Gastrocnemius medialis (tissue), 4 donors: Measurements from ENCODE around the gene CTRB2.

Source experiments
- POLR2A ChIP-seq, 2 donors: fragments of 450-650 bp; IDR thresholded peaks; one replicate each; pipeline ENCODE4 v1.6.1; 2017; ENCODE audit warnings: antibody characterized with exemption in 2 of 2, mild to moderate bottlenecking in 2 of 2, moderate library complexity in 2 of 2
- TF ChIP-seq, protein P1 (sequence below), 5 experiments: fragments of 450-650 bp in 3 of 5; fragments of 200-600 bp in 2 of 5; sonication (generic) in 2 of 5; IDR thresholded peaks in 4 of 5; conservative IDR thresholded peaks in 1 of 5; 1 replicate in 4 of 5; 2 replicates in 1 of 5; pipeline ENCODE4 v1.5.1; 2016 to 2019; ENCODE audit warnings: antibody characterized with exemption in 5 of 5, mild to moderate bottlenecking in 3 of 5, moderate library complexity in 3 of 5

DNA sequence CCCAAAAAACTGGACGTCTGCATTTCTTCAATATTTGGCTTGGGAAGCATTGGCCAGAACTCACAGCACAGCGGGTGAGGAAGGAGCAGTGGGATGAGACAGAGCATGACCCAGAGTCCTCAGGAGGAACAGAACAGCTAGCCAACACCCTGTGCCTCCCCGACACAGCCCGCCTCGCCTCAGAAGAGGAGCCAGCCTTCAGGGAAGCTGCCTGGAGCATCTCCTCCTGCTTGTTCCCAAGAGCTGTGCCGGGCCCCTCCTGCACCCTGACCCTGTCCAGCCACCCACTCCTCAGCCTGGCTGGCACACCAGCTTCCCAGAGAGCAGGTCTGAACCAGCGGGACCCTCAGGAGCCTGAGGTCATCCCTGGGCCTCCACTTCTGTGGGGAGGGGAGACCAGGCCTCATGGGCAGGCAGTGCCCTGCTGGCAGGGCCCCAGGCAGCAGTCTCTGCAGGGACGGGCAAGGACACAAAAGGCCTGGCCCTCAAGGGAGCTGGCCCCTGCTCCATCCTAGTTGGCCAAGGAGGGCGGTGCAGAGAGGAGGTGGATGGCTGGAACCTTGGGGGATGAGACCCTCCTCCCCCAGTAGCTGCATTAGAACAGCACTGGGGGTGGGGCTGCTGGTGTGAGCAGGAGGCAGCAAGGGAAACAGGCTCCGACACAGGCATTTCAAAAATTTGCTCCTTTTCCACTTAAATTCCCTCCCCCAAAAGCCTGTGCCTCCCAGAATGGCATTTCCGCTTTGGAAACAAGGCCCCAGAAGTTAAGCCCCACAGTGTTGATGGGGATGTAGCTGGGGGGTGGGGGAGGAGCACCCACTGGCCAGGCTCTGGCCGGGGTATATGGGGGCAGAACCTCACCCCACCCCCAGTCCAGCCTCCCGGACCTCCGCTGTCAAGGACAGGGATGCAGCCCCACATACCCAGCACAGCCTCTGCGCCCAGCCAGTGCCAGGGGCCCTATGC lies 46.3 kb upstream of the CTRB2 start:
- no peak for TF ChIP-seq POLR2A (IDR thresholded peaks at IDR 0.05)
- TF ChIP-seq, protein P1, sequence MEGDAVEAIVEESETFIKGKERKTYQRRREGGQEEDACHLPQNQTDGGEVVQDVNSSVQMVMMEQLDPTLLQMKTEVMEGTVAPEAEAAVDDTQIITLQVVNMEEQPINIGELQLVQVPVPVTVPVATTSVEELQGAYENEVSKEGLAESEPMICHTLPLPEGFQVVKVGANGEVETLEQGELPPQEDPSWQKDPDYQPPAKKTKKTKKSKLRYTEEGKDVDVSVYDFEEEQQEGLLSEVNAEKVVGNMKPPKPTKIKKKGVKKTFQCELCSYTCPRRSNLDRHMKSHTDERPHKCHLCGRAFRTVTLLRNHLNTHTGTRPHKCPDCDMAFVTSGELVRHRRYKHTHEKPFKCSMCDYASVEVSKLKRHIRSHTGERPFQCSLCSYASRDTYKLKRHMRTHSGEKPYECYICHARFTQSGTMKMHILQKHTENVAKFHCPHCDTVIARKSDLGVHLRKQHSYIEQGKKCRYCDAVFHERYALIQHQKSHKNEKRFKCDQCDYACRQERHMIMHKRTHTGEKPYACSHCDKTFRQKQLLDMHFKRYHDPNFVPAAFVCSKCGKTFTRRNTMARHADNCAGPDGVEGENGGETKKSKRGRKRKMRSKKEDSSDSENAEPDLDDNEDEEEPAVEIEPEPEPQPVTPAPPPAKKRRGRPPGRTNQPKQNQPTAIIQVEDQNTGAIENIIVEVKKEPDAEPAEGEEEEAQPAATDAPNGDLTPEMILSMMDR (IDR thresholded peaks at IDR 0.05 in 4 of 5, conservative IDR thresholded peaks at IDR 0.05 in 1 of 5), result no peak
